GM23338 (cell line): ENCODE results near the gene ERBB4. TPM values are rescaled to one million over a fixed set of nuclear protein-coding genes. Genes with fewer than 3 reads are reported as not detected.

Experiments used
- CREB1 ChIP-seq: fragments of 250-450 bp; sonication (Bioruptor Pico); IDR thresholded peaks from 2 replicates; pipeline ENCODE4 v1.5.0; 2020; ENCODE audit warnings: low read depth, mild to moderate bottlenecking, moderate library complexity
- EZH2 ChIP-seq: fragments of 200-600 bp; sonication (generic); IDR thresholded peaks from one replicate; pipeline ENCODE4 v1.8.0; 2017; ENCODE audit warnings: antibody characterized with exemption, mild to moderate bottlenecking, low read depth; ENCODE audit not compliant: unreplicated experiment
- JUNB ChIP-seq: IDR thresholded peaks from one replicate; pipeline ENCODE4 v1.6.1; 2016; ENCODE audit warnings: antibody characterized with exemption; ENCODE audit not compliant: unreplicated experiment
- POLR2AphosphoS5 ChIP-seq: IDR thresholded peaks from 2 replicates; pipeline ENCODE4 v1.6.1; 2016; ENCODE audit warnings: antibody characterized with exemption, low read depth
- STAT1 ChIP-seq: IDR thresholded peaks from one replicate; pipeline ENCODE4 v1.6.1; 2016; ENCODE audit warnings: antibody characterized with exemption; ENCODE audit not compliant: unreplicated experiment
- polyA plus RNA-seq: library from polyadenylated mRNA; unstranded; fragments of >200 nt; fragmentation: Nextera tagmentation; extraction: Ambion mirVana; gene quantifications from 2 replicates; pipeline ENCODE4 v1.2.1, GENCODE V29; 2016
- total RNA-seq: library from RNA; depleted of rRNA; stranded (reverse); fragments of >200 nt; shearing (Covaris generic); gene quantifications from 2 replicates; pipeline ENCODE4 v1.2.3, GENCODE V29; 2014
- TF ChIP-seq, protein P1 (sequence below): fragments of 250-450 bp; sonication (Bioruptor Pico); IDR thresholded peaks from 2 replicates; pipeline ENCODE4 v1.5.0; 2020; ENCODE audit warnings: mild to moderate bottlenecking, moderate library complexity
- TF ChIP-seq, protein P2 (sequence below): IDR thresholded peaks from 2 replicates; pipeline ENCODE4 v1.6.1; 2016; ENCODE audit warnings: antibody characterized with exemption
- TF ChIP-seq, protein P3 (sequence below): IDR thresholded peaks from one replicate; pipeline ENCODE4 v1.6.1; 2018; ENCODE audit warnings: antibody characterized with exemption; ENCODE audit not compliant: unreplicated experiment

ERBB4 gene
- total and polyA plus RNA-seq, 2 experiments from 2014 or later: 0.73 to 1.1 TPM

DNA sequence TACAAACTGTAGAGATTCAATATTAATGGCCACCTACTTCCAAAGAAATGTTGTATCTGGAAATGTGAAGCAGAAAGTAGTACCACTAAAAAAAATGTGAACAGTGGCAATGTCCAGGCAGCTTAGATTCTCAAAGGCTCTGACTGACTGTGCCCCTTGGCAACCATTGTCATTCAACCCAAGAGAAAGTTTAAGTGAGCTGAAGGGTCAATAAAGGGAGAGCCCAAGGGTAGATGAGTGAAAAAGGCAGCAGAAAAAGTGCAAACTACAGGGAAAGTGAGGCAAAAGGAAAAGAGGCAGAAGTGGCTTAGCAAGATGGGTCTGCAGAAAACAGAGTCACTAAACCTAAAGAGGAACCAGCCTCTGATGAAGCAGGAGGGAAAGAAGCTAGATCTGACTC is 1179.3 kb downstream of the ERBB4 start (continued):
- TF ChIP-seq, protein P1, sequence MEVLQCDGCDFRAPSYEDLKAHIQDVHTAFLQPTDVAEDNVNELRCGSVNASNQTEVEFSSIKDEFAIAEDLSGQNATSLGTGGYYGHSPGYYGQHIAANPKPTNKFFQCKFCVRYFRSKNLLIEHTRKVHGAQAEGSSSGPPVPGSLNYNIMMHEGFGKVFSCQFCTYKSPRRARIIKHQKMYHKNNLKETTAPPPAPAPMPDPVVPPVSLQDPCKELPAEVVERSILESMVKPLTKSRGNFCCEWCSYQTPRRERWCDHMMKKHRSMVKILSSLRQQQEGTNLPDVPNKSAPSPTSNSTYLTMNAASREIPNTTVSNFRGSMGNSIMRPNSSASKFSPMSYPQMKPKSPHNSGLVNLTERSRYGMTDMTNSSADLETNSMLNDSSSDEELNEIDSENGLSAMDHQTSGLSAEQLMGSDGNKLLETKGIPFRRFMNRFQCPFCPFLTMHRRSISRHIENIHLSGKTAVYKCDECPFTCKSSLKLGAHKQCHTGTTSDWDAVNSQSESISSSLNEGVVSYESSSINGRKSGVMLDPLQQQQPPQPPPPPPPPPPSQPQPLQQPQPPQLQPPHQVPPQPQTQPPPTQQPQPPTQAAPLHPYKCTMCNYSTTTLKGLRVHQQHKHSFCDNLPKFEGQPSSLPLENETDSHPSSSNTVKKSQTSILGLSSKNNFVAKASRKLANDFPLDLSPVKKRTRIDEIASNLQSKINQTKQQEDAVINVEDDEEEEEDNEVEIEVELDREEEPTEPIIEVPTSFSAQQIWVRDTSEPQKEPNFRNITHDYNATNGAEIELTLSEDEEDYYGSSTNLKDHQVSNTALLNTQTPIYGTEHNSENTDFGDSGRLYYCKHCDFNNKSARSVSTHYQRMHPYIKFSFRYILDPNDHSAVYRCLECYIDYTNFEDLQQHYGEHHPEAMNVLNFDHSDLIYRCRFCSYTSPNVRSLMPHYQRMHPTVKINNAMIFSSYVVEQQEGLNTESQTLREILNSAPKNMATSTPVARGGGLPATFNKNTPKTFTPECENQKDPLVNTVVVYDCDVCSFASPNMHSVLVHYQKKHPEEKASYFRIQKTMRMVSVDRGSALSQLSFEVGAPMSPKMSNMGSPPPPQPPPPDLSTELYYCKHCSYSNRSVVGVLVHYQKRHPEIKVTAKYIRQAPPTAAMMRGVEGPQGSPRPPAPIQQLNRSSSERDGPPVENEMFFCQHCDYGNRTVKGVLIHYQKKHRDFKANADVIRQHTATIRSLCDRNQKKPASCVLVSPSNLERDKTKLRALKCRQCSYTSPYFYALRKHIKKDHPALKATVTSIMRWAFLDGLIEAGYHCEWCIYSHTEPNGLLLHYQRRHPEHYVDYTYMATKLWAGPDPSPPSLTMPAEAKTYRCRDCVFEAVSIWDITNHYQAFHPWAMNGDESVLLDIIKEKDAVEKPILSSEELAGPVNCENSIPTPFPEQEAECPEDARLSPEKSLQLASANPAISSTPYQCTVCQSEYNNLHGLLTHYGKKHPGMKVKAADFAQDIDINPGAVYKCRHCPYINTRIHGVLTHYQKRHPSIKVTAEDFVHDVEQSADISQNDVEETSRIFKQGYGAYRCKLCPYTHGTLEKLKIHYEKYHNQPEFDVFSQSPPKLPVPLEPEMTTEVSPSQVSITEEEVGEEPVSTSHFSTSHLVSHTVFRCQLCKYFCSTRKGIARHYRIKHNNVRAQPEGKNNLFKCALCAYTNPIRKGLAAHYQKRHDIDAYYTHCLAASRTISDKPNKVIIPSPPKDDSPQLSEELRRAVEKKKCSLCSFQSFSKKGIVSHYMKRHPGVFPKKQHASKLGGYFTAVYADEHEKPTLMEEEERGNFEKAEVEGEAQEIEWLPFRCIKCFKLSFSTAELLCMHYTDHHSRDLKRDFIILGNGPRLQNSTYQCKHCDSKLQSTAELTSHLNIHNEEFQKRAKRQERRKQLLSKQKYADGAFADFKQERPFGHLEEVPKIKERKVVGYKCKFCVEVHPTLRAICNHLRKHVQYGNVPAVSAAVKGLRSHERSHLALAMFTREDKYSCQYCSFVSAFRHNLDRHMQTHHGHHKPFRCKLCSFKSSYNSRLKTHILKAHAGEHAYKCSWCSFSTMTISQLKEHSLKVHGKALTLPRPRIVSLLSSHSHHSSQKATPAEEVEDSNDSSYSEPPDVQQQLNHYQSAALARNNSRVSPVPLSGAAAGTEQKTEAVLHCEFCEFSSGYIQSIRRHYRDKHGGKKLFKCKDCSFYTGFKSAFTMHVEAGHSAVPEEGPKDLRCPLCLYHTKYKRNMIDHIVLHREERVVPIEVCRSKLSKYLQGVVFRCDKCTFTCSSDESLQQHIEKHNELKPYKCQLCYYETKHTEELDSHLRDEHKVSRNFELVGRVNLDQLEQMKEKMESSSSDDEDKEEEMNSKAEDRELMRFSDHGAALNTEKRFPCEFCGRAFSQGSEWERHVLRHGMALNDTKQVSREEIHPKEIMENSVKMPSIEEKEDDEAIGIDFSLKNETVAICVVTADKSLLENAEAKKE: no peak
- TF ChIP-seq STAT1 (no peak), CREB1 (no peak), EZH2 (no peak), POLR2AphosphoS5 (no peak), JUNB (no peak)
- TF ChIP-seq, protein P2, sequence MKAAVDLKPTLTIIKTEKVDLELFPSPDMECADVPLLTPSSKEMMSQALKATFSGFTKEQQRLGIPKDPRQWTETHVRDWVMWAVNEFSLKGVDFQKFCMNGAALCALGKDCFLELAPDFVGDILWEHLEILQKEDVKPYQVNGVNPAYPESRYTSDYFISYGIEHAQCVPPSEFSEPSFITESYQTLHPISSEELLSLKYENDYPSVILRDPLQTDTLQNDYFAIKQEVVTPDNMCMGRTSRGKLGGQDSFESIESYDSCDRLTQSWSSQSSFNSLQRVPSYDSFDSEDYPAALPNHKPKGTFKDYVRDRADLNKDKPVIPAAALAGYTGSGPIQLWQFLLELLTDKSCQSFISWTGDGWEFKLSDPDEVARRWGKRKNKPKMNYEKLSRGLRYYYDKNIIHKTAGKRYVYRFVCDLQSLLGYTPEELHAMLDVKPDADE: no peak
- TF ChIP-seq, protein P3, sequence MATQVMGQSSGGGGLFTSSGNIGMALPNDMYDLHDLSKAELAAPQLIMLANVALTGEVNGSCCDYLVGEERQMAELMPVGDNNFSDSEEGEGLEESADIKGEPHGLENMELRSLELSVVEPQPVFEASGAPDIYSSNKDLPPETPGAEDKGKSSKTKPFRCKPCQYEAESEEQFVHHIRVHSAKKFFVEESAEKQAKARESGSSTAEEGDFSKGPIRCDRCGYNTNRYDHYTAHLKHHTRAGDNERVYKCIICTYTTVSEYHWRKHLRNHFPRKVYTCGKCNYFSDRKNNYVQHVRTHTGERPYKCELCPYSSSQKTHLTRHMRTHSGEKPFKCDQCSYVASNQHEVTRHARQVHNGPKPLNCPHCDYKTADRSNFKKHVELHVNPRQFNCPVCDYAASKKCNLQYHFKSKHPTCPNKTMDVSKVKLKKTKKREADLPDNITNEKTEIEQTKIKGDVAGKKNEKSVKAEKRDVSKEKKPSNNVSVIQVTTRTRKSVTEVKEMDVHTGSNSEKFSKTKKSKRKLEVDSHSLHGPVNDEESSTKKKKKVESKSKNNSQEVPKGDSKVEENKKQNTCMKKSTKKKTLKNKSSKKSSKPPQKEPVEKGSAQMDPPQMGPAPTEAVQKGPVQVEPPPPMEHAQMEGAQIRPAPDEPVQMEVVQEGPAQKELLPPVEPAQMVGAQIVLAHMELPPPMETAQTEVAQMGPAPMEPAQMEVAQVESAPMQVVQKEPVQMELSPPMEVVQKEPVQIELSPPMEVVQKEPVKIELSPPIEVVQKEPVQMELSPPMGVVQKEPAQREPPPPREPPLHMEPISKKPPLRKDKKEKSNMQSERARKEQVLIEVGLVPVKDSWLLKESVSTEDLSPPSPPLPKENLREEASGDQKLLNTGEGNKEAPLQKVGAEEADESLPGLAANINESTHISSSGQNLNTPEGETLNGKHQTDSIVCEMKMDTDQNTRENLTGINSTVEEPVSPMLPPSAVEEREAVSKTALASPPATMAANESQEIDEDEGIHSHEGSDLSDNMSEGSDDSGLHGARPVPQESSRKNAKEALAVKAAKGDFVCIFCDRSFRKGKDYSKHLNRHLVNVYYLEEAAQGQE: no peak
